NCI-H748 (cell line): Measurements from ENCODE around the gene TENM4.
"Not testable (repeated sequence)": the region's sequence is repeated elsewhere in the genome, so short reads cannot be mapped to it uniquely, and the experiment has no call there.

ENCODE experiments used
- DNase-seq: peaks from one replicate; lab custom pipeline; 2025; ENCODE audit not compliant: unreplicated experiment; lab: John Stamatoyannopoulos, UW

Gene TENM4

DNA sequence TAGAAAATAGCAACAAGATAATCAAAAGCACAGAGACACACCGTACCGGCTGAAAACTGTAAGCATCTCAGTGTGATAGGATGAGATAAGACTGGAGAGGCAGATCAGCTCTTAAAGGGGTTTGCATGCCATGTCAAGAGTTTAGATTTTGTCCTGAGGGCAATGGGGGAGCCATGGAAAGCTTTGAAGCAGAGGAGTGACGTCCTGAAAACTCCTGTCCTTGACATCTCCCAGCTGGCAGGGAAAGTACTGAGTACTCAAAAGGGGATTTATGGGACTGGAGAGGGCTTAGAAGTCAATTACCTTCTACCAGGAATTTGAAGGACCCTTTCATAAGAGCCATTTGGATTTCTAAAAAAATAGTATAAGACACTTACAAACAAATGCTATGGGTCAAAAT is 445.7 kb downstream of the TENM4 start:
- DNase-seq = no peak

DNA sequence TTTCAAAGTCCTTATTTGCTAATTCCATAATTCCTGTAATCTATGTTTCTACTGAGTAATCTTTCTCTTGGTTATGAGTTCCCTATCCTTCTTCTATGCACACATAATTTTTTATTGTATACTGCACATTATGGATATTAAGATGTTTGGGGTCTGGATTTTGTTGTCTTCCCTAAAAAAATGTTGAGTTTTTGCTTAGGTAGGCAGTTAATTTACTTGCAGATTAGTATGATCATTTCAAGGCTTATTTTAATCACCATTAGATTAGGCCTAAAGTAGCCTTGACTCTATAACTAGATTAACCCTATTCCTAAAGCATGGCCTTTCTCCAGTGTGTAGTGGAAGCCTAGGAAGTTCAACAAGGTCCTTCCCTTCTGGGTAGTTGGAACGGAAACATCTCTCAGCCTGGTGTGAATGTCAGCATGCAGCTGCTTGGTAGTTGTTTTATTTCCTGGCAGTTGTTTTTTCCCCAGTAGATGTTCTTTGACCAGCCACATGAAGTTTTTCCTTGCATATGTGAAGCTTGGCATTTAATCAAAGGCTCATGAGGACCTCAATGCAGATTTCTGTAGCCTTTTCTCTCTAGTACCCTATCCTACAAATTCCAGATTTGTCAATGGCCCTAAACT is 446.9 kb downstream of the TENM4 start:
- DNase-seq = no peak

DNA sequence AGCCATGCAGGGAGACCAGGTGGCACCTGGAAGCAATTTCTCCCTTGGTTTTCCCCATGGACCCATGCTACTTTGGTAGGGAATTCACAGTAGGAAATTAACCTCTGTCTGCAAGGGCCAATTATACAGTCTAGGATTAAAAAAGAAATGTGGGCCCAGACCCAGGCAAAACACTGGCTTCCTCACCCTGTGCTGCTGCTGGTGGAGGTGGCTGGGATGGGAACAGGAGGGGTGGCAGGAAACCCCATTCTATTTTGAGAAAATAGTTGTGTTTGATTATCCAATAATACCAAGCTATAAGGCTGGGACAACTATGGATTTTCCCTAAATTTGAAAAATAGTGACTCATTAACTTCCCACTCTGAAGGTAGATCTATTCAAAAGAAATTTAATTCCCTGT is 449.1 kb downstream of the TENM4 start:
- no peak for DNase-seq

DNA sequence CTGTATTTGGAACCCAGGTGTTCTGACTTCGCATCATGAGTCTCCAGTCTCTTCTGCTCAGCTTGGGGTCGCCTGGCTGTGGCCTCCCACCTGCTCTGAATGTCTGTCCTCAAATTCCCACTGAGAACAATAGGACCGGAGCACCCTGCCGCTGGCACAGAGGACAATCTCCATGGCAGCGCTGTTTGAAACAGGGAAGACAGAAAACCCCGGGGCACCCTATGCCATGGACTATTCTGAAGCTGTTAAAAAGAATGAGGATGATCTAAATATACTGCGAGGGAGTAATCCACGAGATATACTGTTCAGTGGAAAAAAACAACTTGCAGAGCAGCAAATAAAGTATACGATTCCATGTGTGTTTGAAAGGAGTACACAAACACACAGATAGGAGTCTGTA is 450.6 kb downstream of the TENM4 start:
- DNase-seq = peak; percentile 42

DNA sequence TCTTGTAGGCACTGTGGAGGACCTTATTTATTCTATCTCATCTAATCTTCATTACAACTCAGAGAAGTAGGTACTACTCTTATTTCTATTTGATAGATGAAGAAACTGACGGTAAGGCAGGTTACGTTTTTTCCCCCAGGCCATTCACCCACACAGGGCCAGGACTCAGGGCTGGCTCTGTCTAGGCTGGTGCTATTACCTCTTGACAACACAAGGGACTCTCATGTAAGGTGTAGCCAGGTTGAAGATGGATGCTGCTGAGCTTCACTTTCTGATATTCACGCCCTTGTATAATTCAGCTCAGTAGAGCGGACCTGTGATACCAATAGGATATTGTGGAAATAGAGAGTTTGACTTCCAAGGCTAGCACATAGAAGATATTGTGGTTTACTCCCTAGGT is 453.1 kb downstream of the TENM4 start:
- DNase-seq = no peak

DNA sequence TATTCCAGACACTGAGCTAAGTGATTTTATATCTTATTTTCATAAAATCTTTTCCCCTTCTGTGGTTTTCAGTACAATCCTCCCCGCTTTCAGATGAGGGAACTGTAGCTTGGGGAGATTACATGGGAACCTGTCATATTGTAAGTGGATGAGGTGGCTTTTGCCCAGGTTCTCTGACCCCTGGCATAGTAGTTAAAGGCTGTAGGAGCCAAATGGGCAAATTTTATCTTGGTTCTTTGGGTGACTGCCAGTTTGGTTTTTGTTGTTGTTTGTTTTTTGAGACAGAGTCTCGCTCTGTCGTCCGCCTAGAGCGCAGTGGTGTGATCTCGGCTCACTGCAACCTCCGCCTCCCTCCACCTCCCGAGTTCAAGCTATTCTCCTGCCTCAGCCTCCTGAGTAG is 454.5 kb downstream of the TENM4 start:
- no peak for DNase-seq

DNA sequence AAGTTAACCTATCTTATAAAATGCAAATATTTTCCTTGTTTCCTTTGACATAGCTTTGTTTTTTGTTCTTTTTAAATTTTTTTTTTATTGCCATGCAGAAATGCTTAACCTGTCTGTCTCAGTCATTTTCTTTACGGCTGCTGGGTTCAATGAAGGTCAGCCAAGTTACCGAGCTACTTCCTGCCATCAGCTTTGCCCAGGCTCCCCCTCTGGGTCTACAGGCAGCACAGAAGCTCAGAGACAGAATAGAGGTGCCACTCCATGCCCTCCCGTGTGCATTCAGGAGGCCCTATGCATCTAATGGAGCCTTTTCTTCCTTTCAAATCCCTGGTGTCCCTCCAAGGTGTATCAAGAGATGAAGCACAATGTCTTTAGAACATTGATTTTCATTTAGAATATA is 455.2 kb downstream of the TENM4 start:
- DNase-seq = no peak

DNA sequence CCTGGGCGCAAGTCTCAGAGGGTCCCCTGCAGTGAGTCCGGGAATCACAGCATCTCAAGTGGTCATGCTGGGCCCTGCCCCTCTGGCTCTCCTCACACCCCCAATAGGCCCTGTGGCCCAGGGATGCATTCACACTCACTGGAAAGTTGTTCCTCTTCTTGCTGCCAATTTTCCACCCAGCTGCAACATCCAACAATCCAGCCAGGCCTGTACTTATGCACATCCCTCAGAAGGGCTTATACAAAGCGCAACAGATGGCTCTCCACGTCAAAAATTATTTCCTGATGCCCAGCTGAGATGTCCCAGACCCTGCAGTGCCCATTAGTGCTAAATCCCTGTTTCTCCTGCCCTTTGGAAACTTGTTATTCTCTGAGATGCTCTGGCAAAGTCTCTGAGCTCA is 458.4 kb downstream of the TENM4 start:
- DNase-seq = no peak

DNA sequence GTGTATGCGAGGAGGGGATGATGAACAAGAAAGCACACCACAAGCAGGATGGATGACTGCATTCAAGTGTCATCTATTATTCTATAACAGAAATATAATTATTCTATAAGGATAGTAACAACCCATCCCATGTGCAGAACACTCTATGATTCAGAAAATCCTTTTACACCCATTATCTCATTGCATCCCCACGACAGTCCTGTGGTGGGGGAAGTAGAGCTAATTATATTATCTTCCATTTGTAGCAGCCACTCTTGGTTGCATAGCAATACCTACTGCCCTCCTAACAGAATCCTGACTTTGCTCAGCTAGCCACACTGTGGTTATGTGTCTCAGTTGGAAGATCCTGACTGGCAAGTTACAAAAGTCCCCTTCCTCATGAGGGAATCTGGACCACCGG is 459.7 kb downstream of the TENM4 start:
- no peak for DNase-seq

DNA sequence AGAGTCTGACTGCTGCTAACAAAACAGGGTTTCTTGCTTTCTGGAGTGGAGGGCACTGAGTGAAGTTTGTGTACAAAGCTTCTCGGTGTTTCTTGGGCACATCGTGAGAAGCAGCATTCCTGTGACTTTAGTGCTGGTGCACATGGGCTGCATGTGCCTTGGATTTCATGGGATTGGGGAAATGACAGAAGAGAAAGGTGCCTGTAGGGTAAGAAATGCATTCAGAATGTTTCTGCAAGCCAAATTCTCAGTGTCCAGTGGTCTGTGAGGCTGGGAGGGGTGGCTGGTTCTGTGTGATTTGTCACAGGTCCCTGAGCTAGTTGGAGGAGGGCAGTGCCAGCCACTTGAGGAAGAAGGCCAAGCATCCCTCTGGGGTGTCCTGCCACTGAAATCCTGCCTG is 462.0 kb downstream of the TENM4 start:
- DNase-seq = no peak

DNA sequence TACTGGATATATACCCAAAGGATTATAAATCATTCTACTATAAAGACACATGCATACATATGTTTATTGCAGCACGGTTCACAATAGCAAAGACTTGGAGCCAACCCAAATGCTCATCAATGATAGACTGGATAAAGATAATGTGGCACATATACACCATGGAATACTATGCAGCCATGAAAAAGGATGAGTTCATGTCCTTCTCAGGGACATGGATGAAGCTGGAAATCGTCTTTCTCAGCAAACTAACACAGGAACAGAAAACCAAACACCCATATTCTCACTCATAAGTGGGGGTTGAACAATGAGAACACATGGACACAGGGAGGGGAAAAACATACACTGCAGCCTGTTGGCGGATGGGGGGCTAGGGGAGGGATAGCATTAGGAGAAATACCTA is 463.0 kb downstream of the TENM4 start:
- not testable (repeated sequence) for DNase-seq

DNA sequence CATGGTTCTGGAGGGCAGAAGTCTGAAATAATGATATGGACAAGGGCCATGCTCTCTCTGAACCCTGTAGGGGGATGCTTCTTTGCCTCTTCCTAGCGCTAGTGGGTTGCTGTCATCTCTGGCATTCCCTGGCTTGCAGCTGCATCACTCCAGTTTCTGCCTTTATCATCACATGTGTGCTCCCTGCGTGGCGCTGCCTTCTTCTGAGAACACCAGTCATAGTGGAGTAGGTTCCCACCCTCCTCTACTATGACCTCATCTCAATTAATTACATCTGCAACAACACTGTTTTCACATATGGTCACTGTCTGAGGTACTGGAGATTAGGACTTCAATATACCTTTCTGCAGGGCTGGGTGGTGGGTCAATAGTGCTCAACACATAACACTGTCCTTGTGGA is 463.8 kb downstream of the TENM4 start:
- DNase-seq = no peak

DNA sequence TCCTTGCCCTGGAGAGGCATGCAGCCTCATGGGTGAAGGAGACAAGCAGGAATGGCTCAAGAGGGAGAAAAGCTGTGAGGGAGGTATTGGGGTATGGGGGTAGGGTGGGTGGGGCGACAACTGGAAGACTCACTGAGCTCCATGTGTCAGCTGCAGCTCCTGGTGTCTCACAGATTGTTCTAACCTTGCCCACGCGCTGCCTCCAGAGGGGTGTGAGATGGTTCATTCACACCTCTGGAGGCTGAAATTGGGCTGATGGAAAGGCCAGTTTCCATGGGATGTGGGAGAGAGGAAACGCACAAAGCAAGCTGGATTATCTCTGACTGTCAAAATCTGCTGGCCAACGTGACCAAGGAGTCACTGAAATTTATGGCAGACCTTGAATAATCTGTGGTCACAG is 465.7 kb downstream of the TENM4 start:
- DNase-seq = no peak

DNA sequence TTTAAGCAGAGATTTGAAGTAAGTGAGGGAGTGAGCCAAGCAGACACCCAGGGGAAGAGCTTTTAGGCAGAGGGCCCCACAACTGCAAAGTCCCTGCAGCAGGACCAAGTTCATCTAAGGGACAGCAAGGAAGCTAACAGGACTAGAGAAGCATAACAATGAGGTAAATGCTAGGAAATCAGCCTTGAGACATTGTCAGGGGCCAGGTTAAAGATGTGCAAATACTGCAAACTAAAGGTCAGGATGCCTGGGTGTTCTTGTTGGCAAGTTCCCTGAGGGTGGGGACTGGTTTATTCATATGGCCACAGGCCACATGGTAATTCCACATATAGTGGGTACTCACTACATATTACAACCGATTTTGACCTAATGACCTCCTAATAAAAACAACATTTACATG is 467.0 kb downstream of the TENM4 start:
- no peak for DNase-seq

DNA sequence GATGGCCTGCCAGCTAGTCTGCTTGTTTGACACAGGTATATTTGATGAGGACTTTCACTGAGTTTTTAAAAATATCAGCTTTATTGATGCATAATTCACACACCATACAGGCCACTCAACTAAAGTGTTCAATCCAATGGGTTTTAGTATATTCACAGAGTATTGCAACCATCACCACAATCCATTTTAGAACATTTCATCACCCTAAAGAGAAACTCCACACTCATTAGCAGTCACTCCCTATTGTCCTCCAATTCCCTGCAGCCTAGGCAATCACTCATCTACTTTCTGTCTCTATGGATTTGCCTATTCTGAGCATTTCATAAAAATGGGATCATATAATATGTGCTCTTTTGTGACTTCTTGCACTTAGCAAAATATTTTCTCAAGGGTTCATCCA is 468.2 kb downstream of the TENM4 start:
- DNase-seq = no peak

DNA sequence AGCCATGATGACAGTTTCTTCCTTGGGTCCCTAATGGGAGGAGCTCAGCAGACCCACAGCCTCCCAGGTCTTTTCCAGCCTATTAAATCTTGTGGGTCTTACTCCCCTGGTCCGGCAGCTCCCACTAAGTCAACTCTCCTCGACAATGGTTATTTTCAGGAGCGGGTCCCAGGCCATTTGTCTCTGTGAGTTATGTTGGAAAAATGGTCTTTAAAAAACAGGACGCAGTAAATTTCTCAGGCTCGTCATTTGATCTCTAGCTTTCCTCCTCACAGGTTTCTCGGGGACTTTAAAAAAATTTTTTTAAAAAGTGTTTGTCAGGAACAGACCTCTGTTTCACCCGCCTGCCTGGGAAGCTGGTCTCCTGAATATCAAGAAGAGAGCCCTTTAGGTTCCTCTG is 468.7 kb downstream of the TENM4 start:
- DNase-seq = no peak

DNA sequence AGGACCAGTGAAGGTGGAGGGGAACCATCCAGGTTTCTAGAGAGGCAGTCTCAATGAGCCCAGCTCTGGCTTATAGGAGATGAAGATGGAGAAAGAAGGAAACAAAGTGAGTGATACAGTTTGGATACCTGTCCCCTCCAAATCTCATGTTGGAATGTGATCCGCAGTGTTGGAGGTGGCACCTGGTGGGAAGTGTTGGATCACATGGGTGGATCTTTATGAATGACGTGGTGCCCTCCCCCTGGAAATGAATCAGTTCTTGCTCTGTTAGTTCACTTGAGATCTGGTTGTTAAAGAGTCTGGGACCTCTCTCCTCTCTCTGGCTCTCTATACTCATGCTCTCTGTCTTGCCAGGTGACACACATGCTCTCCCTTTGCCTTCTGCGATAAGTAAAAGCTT is 473.0 kb downstream of the TENM4 start:
- DNase-seq = no peak

DNA sequence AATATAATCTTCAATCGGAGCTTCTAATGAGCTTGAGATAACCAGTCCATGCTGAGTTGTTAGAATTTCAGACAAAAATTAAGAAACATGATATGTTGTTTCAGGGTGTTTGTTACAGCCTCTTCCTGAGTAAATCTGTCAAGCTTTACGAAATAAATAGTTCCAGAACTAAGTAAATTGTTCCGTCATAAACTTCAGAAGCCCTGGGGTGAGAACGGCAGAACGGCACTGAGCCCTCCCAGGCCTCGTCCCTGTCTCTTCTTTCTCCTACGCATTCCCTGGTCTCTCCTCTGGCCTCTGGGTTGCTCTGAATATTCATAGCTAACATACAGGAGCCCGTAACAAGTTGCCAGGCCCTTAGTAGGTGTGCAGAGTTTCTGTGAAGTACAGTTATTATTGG is 475.4 kb downstream of the TENM4 start:
- DNase-seq = no peak

DNA sequence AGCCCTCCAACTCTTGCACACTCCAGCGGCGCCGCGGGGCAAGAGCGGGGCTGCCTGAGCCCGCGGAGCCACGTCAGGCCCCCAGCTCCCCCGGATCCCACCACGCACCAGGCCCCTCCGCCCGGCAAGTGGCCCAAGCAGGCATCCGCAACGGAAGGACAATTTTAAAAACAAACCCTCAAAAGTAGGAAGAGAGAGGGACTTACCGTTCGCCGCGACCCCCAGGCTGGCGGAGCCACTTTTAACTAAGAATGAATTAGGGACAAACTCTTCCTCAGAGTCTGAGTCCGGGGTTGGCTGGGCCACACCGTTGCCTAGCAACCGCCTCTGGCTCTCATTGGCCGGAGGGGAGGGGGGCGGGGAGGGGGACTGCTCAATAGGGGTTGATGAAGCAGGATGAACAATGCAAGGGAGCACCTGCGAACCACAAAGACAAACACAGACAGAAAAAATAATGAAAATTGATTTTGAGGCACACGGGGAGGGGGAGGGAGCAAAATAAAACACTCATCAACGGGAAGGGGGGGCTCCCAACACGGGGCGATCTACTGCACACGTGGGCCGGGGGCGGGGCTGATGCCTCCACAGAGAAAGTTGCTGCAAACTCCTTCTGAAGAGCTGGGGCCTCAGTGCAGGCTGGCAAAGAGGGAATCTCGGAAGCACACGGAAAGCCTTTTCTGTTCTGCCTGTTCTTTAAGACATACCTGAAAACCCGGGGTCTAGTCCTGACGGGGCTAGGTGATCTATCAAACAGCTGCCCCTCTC is 478.7 kb downstream of the TENM4 start:
- DNase-seq = peak; percentile 91

DNA sequence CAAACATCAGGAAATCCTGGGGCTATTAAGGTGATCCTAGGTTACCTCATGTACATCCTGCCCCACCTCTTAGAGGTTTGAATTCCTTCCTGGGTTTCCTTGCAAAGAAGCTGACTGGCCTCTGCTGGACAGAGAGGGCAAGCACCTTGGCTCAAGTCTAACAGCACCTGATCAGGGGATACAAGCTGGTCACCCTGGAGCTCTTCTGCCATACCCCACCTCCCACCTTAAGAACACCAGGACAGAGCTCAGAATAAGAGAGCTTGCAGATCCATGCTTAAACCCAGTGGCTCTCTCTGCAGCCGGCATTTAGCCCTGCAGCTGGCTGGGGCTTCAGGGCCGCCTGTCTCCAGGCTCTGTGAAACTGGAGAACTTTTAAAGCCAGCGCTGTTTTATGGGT is 479.6 kb downstream of the TENM4 start:
- DNase-seq = peak; percentile 70

DNA sequence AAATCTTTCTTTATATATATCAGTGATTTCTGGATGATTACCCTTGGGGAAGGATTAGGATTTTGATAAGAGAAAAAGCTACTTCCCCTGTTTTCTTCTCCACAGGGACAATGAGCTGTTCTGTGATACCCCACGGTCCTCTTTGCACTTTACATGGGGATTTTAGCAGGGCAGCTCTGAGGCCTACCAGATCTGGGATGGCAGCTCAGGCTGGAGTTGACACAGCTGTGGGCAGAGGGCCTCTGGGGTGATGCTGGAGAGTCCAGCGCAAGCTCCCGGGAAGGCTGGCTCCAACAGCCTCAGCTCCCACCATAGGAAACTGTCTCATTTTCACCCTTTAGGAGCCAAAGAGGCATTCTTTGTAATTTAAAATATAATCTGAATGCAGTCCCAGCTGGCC is 482.4 kb downstream of the TENM4 start:
- DNase-seq = no peak

DNA sequence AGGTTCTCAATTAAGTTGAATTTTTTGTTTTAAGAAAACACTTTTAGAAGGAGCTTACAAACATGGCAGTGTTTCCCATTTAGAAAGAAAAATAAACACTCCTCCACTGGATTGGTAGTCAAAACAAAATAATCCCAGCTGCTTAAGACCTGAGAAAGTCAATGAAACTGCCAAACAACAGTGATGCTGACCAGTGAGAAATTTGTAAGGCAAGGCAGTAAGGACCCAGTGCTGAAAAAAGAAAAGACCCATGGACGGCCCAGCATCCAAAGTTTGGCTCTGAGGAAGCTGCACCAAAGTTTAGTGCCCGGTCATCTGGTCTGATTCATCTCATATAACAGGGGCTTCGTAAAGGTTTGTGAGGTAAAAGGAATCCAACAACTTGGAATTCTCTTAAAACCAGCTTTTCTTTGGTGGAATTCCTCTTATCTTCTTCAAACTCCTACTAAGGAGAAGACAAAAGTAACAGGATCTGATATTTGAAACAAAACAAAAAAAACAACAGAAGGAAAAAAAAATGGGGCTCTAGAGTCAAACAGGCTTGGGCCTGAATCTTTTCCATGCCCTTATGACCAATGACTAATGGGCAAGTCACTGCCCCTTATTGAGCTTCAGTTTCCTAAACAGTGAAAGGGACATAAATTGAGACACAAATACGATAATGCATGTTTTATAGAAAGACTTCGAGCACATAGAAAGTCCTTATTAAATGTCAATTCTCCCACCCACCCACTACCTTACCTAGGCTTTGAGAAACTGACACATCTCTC is 483.2 kb downstream of the TENM4 start:
- no peak for DNase-seq
